ENCODE measurements around the gene MCF2L2. TPM values are rescaled to one million over a fixed set of nuclear protein-coding genes. Genes with fewer than 3 reads are reported as not detected.
"Not testable (repeated sequence)": the region's sequence is repeated elsewhere in the genome, so short reads cannot be mapped to it uniquely, and the experiment has no call there.

Gene MCF2L2
- 4.1 and 6.1 TPM in 2 replicates for total RNA-seq

- no peaks in the 10 kb centered on the region for H3K9me3 Mint-ChIP-seq
- DNase-seq (ENCODE audit: low spot score), result peak; percentile 80
- peaks cover 33% of the 10 kb centered on the region for H3K4me1 Mint-ChIP-seq (ENCODE audit: low read depth)
- intact Hi-C loops (cut with micrococcal nuclease), result loop anchor here (1.0 kb wide), 1 partner anchor 270 kb away; no protein-coding TSS in a partner anchor
- peak within 1 kb of the TSS; percentile 92 for H3K4me3 Mint-ChIP-seq
- H3K27ac Mint-ChIP-seq, result peak within 1 kb of the TSS; percentile 92
- peaks cover 2% of the 10 kb centered on the region for H3K36me3 Mint-ChIP-seq (ENCODE audit: low read depth)
- H3K27me3 Mint-ChIP-seq (ENCODE audit: insufficient read depth), result peaks cover 9% of the 10 kb centered on the region
Observed at GRCh38 chr3:183428447-183429211, at the start of gene MCF2L2. MCF2L2 (minus strand) TSS chr3:183428619; CDS start chr3:183427977, 642 bp downstream.

- Mint-ChIP-seq H3K27ac (no peak overlapping the region), H3K9me3 (no peaks in the 10 kb centered on the region), H3K4me1 (ENCODE audit: low read depth) (peaks cover 10% of the 10 kb centered on the region), H3K4me3 (no peak overlapping the region), H3K27me3 (ENCODE audit: insufficient read depth) (no peaks in the 10 kb centered on the region), H3K36me3 (ENCODE audit: low read depth) (no peaks in the 10 kb centered on the region)
- intact Hi-C loops (cut with micrococcal nuclease), result no loop called here
- no peak for DNase-seq (ENCODE audit: low spot score)
Observed at GRCh38 chr3:183477801-183478456, 49.5 kb upstream of the MCF2L2 start.

- H3K27ac Mint-ChIP-seq; intact Hi-C loops (cut with micrococcal nuclease); H3K27me3 Mint-ChIP-seq (ENCODE audit: insufficient read depth); H3K9me3 Mint-ChIP-seq; H3K36me3 Mint-ChIP-seq (ENCODE audit: low read depth); H3K4me3 Mint-ChIP-seq; DNase-seq (ENCODE audit: low spot score); H3K4me1 Mint-ChIP-seq (ENCODE audit: low read depth): not testable (repeated sequence)
Observed at GRCh38 chr3:183475764-183476162, 47.3 kb upstream of the MCF2L2 start.

GRCh38 chr3:183475016-183475763 lies 46.8 kb upstream of the MCF2L2 start:
- DNase-seq (ENCODE audit: low spot score), result no peak
- Mint-ChIP-seq H3K36me3 (ENCODE audit: low read depth) (no peaks in the 10 kb centered on the region), H3K27me3 (ENCODE audit: insufficient read depth) (no peaks in the 10 kb centered on the region), H3K4me3 (no peak overlapping the region), H3K9me3 (no peaks in the 10 kb centered on the region), H3K27ac (no peak overlapping the region), H3K4me1 (ENCODE audit: low read depth) (peaks cover under 1% of the 10 kb centered on the region)
- intact Hi-C loops (cut with micrococcal nuclease), result no loop called here

- Mint-ChIP-seq H3K27ac (no peak overlapping the region), H3K36me3 (ENCODE audit: low read depth) (no peaks in the 10 kb centered on the region), H3K4me1 (ENCODE audit: low read depth) (peaks cover 6% of the 10 kb centered on the region), H3K4me3 (no peak overlapping the region), H3K27me3 (ENCODE audit: insufficient read depth) (no peaks in the 10 kb centered on the region), H3K9me3 (no peaks in the 10 kb centered on the region)
- DNase-seq (ENCODE audit: low spot score), result no peak
- intact Hi-C loops (cut with micrococcal nuclease), result no loop called here
Observed at GRCh38 chr3:183473969-183474368, 45.5 kb upstream of the MCF2L2 start.

- intact Hi-C loops (cut with micrococcal nuclease), result no loop called here
- no peaks in the 10 kb centered on the region for H3K27me3 Mint-ChIP-seq (ENCODE audit: insufficient read depth)
Observed at GRCh38 chr3:183472155-183472554, 43.7 kb upstream of the MCF2L2 start.

GRCh38 chr3:183468424-183468823 lies 40.0 kb upstream of the MCF2L2 start:
- Mint-ChIP-seq H3K4me1 (ENCODE audit: low read depth) (peaks cover 16% of the 10 kb centered on the region), H3K9me3 (no peaks in the 10 kb centered on the region), H3K36me3 (ENCODE audit: low read depth) (no peaks in the 10 kb centered on the region), H3K4me3 (peak overlapping the region; percentile 12), H3K27ac (peak overlapping the region; percentile 75), H3K27me3 (ENCODE audit: insufficient read depth) (peaks cover 2% of the 10 kb centered on the region)
- intact Hi-C loops (cut with micrococcal nuclease), result loop anchor here (2.0 to 5.0 kb wide), 2 partner anchors 48 to 549 kb away; partner anchors contain the start of gene ABCC5
- DNase-seq (ENCODE audit: low spot score), result no peak

More at GRCh38 chr3:183472155-183472554, 43.7 kb upstream of the MCF2L2 start:
- peaks cover 16% of the 10 kb centered on the region for H3K4me1 Mint-ChIP-seq (ENCODE audit: low read depth)
- no peak overlapping the region for H3K4me3 Mint-ChIP-seq
- no peaks in the 10 kb centered on the region for H3K36me3 Mint-ChIP-seq (ENCODE audit: low read depth)
- no peak overlapping the region for H3K27ac Mint-ChIP-seq
- no peaks in the 10 kb centered on the region for H3K9me3 Mint-ChIP-seq
- no peak for DNase-seq (ENCODE audit: low spot score)

GRCh38 chr3:183466575-183466974 lies 38.2 kb upstream of the MCF2L2 start:
- H3K36me3 Mint-ChIP-seq (ENCODE audit: low read depth), result no peaks in the 10 kb centered on the region
- H3K27me3 Mint-ChIP-seq (ENCODE audit: insufficient read depth), result peaks cover 2% of the 10 kb centered on the region
- intact Hi-C loops (cut with micrococcal nuclease), result loop anchor here (5.0 kb wide), 1 partner anchor 551 kb away; the partner anchor contains the start of gene ABCC5
- no peak overlapping the region for H3K27ac Mint-ChIP-seq
- no peaks in the 10 kb centered on the region for H3K9me3 Mint-ChIP-seq
- H3K4me3 Mint-ChIP-seq, result no peak overlapping the region
- peaks cover 16% of the 10 kb centered on the region for H3K4me1 Mint-ChIP-seq (ENCODE audit: low read depth)
- DNase-seq (ENCODE audit: low spot score), result no peak

- H3K27ac Mint-ChIP-seq; H3K9me3 Mint-ChIP-seq; H3K27me3 Mint-ChIP-seq (ENCODE audit: insufficient read depth); H3K36me3 Mint-ChIP-seq (ENCODE audit: low read depth); H3K4me3 Mint-ChIP-seq; DNase-seq (ENCODE audit: low spot score): not testable (repeated sequence)
- H3K4me1 Mint-ChIP-seq (ENCODE audit: low read depth), result peaks cover 16% of the 10 kb centered on the region
- intact Hi-C loops (cut with micrococcal nuclease), result loop anchor here (5.0 kb wide), 1 partner anchor 552 kb away; the partner anchor contains the start of gene ABCC5
Observed at GRCh38 chr3:183465710-183466109, 37.3 kb upstream of the MCF2L2 start.

GRCh38 chr3:183464480-183464879 lies 36.1 kb upstream of the MCF2L2 start:
- intact Hi-C loops (cut with micrococcal nuclease), result no loop called here
- peaks cover 6% of the 10 kb centered on the region for H3K27me3 Mint-ChIP-seq (ENCODE audit: insufficient read depth)
- H3K4me3 Mint-ChIP-seq, result no peak overlapping the region
- no peaks in the 10 kb centered on the region for H3K9me3 Mint-ChIP-seq
- H3K36me3 Mint-ChIP-seq (ENCODE audit: low read depth), result no peaks in the 10 kb centered on the region
- H3K4me1 Mint-ChIP-seq (ENCODE audit: low read depth), result peaks cover 14% of the 10 kb centered on the region
- no peak for DNase-seq (ENCODE audit: low spot score)
- no peak overlapping the region for H3K27ac Mint-ChIP-seq

- intact Hi-C loops (cut with micrococcal nuclease), result no loop called here
- no peaks in the 10 kb centered on the region for H3K9me3 Mint-ChIP-seq
- H3K36me3 Mint-ChIP-seq (ENCODE audit: low read depth), result peaks cover 2% of the 10 kb centered on the region
- no peak overlapping the region for H3K4me3 Mint-ChIP-seq
- no peak for DNase-seq (ENCODE audit: low spot score)
- H3K27me3 Mint-ChIP-seq (ENCODE audit: insufficient read depth), result peaks cover 6% of the 10 kb centered on the region
- no peaks in the 10 kb centered on the region for H3K4me1 Mint-ChIP-seq (ENCODE audit: low read depth)
- H3K27ac Mint-ChIP-seq, result no peak overlapping the region
Observed at GRCh38 chr3:183460081-183461055, 31.9 kb upstream of the MCF2L2 start.

GRCh38 chr3:183455089-183455488 lies 26.7 kb upstream of the MCF2L2 start:
- Mint-ChIP-seq H3K9me3 (no peaks in the 10 kb centered on the region), H3K27ac (no peak overlapping the region), H3K36me3 (ENCODE audit: low read depth) (peaks cover 11% of the 10 kb centered on the region), H3K4me3 (no peak overlapping the region), H3K4me1 (ENCODE audit: low read depth) (no peaks in the 10 kb centered on the region), H3K27me3 (ENCODE audit: insufficient read depth) (no peaks in the 10 kb centered on the region)
- no peak for DNase-seq (ENCODE audit: low spot score)
- intact Hi-C loops (cut with micrococcal nuclease), result no loop called here

Data from activated T-helper 1 cell treated with anti-CD3 and anti-CD28 coated beads, Interleukin-12 subunit alpha, Interleukin-12 subunit beta, Interleukin-2, Interleukin-4 antibody, amounts not matched to agents 30 ng/mL and 10 ng/mL and 1 ng/mL, durations not matched to agents 14 hours and 24 hours and 36 hours (primary cell).